GM12801 (cell line): Measurements from ENCODE around the gene BEX3.

Source experiments
- TF ChIP-seq, protein P1 (sequence below): IDR thresholded peaks from one replicate; pipeline ENCODE4 v1.5.1; 2011; ENCODE audit warnings: control low read depth; ENCODE audit not compliant: insufficient read length; ENCODE audit errors: extremely low read depth

Gene BEX3

DNA sequence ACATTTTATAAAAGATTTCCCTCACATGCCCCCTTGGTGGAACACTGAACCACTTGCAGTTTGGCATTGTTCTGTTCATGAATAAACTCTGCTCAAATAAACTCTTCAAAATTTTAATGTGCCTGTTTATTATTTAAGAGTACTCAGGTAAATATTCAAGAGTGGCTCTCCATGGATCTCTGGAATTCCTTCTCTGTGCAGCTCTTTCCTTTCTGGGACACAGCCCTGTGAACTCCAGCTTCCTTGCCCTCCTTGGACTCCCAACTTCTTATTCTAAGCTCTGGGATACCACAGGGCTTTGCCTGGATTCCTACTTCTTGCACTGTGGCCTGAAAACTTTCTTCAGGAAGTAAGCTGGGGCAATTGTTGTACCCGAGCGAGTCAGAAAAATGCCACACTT, 8.3 kb downstream of the BEX3 start:
- TF ChIP-seq, protein P1, sequence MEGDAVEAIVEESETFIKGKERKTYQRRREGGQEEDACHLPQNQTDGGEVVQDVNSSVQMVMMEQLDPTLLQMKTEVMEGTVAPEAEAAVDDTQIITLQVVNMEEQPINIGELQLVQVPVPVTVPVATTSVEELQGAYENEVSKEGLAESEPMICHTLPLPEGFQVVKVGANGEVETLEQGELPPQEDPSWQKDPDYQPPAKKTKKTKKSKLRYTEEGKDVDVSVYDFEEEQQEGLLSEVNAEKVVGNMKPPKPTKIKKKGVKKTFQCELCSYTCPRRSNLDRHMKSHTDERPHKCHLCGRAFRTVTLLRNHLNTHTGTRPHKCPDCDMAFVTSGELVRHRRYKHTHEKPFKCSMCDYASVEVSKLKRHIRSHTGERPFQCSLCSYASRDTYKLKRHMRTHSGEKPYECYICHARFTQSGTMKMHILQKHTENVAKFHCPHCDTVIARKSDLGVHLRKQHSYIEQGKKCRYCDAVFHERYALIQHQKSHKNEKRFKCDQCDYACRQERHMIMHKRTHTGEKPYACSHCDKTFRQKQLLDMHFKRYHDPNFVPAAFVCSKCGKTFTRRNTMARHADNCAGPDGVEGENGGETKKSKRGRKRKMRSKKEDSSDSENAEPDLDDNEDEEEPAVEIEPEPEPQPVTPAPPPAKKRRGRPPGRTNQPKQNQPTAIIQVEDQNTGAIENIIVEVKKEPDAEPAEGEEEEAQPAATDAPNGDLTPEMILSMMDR: no peak

DNA sequence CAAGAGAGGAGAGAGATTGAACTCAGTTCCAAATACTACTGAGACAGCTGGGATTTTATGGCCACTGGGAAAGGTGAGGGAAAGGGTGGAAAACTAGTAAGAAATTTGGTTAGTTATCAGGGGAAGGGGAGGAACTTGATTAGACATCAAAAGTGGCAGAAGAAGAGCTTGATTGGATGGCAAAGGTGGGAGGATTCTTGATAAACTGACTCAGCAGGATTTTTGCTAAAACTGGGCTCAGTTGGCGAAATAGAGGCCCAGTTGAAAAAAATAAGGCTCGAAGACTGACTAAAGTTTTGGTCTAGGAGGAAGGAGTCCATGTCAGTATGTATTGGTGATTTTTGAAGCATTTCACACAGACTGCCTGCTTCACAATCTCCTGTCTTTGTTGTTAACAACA, 10.0 kb downstream of the BEX3 start:
- TF ChIP-seq, protein P1: no peak

DNA sequence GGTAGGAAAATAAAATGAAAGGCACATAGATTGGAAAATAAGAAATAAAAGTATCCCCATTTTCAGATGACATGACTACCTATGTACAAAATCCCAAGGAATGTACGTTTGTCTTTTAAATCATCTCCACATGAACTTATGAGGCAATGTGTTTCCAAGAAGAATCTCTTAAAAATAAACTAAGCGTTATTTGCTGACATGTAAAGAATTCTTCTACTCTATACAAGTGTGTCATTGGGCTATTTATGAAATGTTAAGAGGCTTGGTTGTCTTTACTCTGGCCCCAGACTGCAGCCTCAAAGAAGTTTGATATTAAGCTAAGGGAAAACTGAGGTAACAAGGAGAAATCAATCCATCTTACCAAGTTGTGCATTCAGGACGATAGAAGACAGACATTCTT, 17.1 kb downstream of the BEX3 start:
- TF ChIP-seq, protein P1: no peak

DNA sequence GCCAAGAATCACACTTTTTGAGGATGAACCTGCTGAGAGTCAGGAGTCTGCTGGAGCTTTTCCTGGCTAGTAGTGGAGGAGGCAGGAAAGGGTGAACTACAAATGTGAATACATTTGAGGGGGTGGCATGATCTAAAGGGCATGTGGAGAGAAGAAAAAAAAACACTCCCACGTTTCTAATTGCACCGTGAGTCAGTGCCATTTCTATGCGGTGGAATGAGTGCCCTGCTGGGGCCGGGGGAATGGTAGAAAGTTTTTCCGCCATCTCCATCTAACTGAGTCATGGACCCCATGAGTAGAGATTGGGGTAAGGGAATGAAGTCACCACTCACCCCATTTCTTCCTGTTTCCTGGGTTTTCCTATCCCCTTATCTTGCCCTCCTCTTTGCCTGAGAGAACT, 19.8 kb downstream of the BEX3 start:
- TF ChIP-seq, protein P1: no peak

DNA sequence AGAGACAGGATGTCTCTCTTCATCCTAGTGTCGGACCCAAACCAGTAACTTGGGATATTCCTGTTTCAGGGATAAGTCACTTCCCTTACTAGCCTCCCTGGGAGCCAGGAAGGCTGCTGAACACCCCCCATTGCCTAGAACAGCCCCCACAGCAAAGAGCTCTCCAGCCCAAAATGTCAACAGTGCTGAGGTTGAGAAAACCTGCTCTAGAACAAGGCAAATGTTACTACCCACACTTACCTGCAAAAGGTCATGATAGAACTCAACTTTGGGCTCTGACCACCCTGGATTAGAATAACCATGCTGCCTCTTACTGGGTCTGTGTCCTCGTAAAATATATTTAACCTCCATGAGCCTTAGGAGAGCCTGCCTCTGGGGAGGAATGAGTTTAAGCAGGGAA, 20.3 kb downstream of the BEX3 start:
- TF ChIP-seq, protein P1: no peak

DNA sequence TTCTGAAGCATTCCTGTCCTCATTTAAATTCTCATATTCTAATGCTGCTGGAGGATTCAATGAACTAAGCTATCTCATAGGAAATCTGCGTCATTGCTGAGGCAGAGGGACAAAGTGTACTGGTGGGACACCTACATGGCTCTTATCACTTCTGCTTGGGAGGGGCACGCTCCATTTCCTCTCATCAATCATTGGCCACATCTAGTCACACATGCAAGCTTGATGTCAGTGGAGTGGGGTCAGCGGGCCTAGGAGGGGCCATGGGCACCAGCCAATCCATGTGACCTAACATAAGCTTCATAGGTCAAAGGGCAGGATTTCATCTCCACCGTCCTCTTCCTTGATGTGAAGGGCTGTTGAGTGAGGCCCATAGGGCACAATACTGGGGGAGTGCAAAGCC, 21.4 kb downstream of the BEX3 start:
- TF ChIP-seq, protein P1: no peak

DNA sequence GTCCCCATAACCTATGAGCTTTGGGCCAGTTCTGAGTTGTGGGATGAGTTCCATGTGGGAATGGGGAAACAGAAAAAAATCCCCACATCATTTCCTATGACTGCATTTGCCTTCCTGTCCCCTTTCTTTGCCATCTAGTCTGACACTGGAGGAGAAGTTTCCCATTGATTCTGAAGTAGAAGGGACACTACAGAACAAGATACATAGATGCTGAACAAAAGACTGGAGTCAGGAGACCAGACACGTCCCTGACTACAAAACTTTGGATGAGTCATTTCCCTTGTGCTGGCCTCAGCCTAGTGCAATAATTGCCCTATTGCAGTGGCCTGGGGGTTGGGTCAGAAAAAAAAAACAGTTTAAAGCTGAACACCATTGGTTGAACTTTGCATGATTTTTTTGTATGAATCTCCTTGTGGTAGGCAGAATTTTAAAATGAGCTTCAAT, 22.1 kb downstream of the BEX3 start:
- TF ChIP-seq, protein P1: no peak

DNA sequence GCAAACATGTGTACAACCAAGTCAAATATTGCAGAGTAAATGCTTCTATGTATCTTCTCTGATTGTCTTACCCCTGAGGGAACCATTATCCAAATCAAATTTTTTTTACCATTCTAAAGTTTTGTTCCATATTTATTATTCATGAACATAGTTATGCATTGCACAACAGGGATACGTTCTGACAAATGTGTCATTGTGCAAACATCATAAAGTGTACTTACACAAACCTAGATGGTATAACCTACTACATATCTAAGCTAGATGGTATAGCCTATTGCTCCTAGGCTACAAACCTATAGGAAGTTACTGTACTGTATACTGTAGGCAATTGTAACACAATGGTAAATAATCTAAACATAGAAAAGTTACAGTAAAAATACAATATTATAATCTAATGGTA, 23.4 kb downstream of the BEX3 start:
- TF ChIP-seq, protein P1: no peak
